Measurements from ENCODE around the gene CRIM1.

Gene CRIM1

DNA sequence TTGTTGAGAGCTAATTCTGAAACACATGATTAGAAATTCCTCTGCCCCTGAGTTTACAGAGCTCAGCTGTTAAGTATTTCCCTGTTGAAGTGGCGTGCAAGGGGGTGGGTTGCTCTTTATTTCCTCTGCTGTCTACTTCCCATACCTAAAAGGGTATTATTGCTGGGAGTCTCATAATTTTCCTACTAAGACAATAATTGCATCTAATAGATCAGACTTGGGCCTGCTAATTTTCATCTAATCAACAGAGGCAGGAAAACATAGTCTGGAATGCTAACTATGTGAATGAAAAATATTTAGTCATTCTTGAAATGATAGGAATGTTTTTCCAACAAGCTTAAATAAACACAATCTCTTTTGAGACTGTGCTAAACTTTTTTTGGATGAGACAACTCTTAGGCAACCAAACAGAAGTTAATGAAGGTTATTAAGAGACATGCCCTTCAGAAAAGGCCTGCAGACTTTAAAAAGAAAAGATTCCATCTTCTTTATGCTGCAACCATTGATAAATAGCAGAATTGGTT, 131.0 kb downstream of the CRIM1 start:
- no peak for DNase-seq

DNA sequence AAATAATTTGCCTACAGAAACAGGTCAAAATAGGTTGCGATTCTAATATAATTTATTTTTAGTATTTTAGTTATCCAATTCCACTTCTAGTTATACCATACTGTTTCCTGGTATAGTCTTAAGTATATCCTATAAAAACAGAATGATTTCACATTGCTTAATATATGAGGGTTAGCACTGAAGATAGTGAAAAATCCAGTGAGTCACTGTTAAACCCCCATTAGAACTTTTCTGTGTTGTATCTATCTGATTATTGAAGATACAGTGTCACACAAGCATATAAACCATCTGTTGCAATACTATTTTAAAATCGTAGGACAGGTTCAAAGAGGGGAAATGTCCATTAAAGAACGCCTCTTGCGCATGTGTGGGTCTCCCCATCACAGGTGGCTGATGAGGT, 132.4 kb downstream of the CRIM1 start:
- no peak for DNase-seq

DNA sequence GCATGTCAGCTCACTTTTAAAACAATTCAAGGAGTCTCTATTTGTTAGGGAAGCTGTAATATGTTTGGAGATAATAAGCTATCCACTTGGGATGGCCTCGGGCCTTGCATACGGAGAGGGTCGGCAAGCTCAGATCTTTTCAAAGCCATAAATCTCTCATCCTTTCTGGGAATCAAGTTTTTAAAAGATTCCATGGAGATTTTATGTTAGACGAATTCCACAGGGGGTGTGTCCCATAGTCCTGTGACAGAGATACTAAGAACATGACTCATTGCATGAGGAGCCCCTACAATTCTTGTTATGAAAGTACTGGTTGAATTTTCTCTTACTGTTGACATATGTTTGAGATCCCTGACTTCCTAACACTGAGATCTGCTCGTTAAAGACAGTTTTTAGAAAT, 133.7 kb downstream of the CRIM1 start:
- DNase-seq: no peak

DNA sequence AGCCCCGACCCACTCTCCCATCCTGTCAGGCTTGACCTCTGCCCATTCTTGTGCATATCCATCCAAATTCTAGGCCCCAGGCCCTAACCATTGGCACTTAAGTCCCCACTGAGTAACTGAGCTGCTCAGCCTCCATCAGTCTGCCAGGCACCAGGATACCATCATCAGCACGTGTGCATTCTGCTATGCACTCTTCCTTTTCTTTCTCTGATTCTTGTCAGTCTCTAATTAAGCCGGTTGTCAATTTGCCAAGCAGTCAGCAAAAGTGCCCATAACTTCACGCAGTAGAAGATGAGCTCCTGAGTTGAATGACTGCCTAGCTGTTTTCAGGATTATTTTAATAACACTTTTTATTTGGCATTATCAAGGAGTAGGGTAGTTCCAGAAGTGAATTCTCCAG, 135.2 kb downstream of the CRIM1 start:
- DNase-seq: no peak

DNA sequence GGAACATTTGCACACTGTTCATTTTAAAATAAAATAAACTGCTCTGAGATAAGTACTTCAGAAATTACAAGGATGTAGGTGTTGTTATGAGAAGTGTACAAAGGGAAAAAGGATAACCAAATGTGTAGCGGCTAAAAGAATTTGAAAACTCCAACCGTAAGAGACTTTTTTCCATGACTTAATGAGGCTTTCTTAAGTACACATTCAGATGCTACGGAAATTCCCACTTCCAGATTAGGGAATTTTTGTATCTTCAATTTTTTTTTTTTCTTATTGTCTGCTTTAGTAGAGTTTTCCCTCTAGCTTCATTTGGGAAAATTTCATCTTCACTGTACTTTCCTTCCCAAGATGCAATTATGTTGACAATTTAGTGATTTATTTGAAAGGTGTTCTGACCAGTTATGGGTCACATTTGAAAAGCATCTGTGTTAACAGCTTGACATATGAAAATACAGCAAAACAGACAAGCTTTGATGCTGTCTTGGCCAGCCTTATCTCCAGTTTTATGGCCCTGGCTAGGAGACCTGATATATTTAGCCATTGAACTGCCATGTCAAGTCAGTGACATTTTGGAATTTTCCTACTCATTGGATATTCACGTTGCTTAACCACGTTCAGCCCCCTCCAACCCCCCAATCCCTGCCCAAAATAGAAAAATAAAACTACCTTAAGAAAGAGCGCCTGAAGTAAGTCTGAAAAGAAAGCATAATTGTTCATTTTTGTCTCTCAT, 136.8 kb downstream of the CRIM1 start:
- no peak for DNase-seq

DNA sequence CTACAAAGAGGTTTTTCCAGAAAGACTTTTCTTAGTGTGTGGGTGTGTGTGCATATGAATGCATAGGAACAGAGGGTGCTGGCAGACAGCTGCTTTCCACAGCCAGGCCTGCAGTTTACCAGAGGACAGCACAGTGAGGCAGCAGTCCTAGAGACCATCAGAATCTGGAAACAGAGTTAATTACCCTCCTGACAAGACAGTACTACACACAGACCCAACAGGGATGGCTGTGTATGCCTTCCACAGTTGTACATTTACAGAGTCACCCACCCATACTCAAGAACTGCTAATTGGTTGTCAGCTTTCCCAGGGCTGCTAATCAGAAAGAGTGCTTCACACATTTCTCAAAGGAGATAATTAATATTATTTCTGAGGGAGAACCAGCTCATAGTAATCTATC, 137.7 kb downstream of the CRIM1 start:
- DNase-seq: no peak

DNA sequence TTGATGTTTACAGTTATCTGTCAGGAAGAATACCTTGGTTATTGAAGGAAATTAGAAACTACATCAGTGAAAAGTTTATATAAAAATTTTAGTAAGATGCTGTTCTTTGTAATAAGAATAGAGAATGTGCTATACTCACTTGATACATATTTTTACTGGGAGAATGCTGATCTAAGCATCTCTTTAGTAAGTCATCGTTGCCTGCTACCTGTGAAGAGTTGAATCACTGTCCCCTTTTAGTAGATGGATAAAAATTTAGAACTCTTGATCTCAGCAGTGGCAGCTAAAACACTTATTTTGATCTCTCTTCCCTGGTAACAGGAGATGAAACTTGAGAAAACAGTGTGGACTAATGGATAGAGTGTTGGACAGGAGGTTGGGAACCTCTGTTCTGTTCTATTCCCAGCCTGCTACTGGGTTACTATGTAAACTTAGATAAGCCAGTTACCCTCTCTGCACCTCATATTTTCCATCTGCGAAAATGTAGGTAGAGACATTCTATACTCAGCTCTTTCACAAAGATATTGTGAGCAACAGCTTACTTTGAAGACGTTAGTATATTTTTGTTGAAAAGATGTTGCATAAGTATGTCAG, 142.1 kb downstream of the CRIM1 start:
- no peak for DNase-seq

DNA sequence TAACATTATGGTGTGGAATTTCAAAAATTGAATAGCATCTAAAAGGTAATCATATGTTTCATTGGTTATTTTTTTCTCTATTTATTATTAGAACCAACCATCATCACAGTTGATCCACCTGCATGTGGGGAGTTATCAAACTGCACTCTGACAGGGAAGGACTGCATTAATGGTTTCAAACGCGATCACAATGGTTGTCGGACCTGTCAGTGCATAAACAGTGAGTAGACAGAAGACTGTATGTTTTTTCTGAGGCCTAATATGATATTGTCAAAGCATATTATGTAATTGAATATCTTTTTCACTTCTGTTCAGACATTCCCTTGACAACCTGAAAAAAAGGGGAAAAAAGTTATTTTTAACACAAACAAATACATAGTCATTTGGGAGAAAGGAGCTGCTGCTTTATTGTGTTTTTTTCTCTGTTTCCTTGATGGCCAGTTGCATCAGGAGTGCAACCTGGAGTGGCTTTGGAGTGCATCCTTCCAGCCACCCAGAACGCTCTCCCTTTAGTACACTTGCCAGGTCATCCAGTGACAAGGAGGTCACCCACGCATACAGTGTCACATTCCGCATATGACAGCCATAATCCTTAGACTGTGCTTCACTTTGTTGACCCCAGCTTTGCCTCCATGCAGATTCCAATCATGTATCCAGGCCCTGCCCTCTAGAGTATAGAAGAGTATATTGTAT, 143.7 kb downstream of the CRIM1 start:
- DNase-seq: no peak

DNA sequence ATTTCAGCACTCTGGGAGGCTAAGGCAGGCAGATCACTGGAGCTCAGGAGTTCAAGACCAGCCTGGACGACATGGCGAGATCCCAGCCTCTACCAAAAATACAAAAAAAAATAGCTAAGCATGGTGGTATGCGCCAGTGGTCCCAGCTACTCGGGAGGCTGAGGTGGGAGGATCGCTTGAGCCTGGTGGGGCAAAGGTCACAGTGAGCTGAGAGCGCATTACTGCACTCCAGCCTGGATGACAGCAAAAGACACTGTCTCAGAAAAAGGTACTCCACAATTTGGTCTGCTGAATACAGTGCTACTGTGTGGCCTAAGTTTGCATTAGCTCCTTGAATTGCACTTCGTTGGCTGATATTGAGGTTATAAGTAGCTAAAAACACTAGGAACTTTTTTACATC, 144.5 kb downstream of the CRIM1 start:
- no peak for DNase-seq

DNA sequence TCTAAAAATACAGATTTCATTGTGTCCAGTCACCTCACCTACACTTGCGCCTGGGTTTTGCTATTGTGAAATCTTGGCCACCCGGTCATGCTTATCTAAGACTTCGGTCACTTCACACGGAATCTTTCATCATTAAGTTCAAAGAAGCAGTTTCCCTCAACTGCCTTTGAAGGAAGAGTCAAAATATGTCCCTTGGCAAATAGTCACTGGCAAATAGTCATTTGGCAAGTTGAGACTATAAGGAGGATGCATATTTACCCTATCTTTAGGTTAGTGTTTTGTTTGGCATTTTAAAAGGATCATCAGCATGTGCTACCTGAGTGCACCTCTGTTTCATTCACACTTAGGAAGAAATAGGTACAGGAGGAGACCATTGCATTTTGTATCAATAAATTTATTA, 146.5 kb downstream of the CRIM1 start:
- no peak for DNase-seq

DNA sequence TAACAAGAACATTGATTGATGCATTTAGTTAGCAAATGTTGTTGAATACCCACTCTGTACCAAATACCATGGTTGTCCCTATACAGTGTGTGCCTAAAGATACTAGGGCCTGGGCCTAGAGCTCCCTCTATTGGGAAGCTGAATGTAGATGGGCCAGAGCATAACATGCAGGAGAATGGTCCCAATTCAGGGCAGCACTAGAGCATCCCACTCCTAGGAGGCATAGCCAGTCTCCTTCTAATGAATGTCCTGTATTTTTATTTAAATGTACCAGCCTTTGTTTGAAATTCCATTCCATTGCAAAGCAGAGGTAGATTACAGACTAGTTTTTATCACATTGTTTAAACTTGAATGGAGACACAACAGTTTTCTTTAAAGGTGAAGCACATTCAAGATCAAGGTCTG, 151.8 kb downstream of the CRIM1 start:
- peak; percentile 32 for DNase-seq

DNA sequence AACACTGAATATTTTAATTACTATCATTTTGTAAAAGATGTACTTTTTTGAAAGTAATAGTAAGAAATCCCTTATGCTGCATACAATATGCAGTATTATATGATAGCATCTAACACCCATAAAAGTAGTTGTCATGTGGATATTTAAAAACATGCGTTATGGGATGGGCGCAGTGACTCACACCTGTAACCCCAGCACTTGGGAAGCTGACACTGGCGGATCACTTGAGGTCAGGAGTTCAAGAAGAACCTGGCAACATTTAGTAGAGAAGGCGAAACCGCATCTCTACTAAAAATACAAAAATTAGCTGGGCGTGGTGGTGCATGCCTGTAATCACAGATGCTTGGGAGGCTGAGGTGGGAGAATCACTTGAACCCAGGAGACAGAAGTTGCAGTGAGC, 153.5 kb downstream of the CRIM1 start:
- DNase-seq: no peak

DNA sequence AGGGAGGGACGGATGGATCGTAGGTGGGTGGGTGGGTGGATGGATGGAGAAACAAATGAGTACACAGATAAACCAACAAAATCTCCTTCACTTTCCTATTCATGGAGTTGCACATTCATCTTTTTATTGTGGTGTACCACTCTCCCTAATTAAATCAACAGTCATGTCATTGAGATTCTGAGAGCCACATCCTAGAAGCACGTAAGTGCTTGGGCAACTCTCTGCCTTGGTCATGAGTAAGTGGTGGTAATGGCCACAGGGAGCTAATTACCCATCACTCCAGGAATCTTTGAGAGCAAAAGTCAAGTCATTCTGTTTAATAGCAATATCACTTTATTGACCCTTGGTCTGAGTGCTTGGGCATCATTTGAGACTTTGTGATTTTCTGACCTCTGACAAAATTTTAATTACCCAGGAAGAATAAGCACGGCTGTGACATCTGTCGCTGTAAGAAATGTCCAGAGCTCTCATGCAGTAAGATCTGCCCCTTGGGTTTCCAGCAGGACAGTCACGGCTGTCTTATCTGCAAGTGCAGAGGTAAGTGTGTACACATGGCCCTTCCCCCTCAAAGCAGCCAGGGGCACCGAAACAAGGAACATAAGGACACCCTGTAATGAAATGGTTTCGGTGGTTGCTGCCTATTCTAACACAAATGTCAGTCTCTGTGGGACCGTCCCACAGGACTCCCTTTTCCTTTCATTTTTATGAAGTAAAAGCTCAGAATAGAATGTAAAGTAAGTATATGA, 156.5 kb downstream of the CRIM1 start:
- no peak for DNase-seq

DNA sequence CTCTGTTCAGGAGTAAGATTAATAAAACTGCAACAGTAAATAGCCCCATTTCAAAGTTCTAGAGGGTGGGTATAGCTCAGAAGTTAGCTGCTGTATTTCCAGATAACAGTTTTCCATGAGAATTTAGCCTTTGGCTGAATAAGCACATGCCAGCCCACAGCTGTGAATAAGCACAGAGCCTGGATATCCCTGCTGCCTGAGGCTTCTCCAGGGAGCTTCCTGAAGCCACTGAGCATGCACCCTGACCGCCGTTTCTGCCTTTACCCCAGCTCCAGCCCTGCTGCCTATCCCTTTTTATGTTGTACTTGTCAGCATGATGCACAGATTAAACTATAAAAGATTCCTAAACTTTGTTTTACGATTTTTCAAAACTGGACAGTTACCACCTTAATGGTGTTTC, 157.1 kb downstream of the CRIM1 start:
- no peak for DNase-seq

DNA sequence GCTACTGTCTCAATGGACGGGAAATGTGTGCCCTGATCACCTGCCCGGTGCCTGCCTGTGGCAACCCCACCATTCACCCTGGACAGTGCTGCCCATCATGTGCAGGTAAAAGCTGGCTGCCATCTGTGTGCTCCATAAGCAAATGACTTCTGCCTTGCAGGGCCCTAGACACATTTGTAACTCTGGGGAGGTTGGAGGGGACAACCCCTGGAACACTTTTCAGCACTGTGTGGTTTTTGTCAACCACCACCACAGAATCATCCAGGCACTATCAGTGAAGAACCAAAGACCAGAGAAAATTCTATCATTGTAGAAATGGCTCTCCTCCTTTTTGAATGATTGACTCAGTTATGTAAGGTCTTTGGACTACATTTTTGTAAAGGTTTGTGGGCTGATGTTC, 158.1 kb downstream of the CRIM1 start:
- no peak for DNase-seq

DNA sequence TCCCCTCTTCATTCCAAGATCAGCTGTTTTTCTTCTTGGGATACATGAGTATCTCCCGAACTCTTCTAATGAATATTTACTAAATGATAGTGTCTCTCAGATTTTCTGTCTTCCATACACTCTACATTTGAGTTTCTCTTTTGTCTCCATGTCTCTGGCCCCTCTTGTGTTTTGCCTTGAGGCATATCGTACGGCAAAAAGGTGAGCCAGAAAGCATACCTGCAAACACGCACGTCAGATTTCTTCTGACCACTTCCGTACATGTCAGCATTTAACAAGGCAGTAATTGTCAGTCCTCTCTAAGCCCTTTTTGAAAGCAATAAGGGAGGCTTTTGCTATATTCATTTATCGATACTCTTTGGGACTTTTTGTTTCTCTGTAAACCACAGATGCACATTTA, 160.0 kb downstream of the CRIM1 start:
- no peak for DNase-seq

DNA sequence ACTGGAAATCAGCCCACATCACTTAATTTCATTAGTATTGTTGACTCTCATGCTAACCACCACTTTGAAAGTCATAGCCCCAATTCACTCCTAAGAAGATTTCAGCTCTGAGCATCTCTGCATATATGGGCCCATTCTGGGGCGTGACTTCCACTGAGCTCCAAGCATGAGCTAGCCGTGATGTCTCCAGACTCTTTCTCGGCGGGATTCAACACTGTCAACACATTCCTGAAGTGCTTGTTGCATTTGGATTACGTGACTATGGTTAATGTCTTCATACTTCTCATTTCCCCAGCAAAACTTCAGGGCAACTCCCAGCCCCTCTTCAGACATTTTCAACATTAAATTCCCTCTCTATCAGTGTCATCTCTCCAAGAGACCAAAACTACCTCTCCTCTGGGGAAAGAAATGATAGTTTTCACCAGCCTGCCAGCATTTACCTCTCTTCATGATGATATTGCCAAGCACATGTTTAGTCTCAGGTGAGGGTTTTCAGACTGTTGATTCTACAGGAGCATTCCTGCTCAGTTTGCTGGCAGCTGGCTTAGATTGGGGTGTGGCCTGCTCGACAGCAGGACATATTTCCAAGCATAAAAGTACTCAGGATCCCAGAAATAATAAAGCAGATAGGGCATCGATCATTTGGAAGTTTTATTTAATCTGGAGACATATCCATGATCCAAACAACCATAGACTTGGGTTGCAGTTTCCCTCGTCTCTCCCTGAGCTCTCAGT, 160.7 kb downstream of the CRIM1 start:
- DNase-seq: no peak

DNA sequence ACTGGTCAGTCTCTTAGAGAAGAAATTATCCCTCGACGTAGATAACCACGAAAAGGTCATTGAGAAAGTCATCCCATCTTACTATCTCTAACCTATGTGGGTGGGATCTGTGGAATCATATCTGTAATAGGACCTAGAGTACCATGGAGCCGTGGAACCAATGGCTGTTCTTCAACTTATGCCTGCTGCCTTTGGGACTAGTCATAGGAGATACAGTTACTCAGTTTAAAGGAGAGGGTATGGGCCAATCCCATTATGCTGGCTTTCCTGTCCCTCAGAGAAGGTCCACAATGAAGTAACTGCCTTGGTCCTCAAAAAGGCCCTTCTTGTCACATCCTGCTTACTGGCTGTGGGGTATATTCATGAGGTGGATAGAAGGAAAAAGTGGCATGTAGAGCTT, 164.9 kb downstream of the CRIM1 start:
- no peak for DNase-seq

DNA sequence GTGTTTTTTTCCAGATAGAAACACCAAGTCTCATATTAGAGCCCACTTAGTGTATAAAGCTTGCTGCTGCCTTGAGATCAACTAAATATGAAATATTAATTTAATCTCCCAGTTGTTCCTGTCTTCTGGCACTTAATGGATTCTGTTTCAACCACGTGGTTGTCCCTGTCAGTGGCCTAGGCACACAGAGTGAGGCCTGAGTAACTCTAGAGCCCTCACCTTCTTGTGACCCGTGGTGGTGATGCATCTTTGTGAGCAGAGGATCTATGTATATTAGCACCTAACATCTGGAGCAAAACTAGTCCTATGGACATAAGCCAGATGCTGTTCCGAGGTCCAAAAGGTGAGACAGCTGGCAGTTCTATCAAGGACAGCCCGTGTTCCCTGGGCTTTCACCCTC, 167.6 kb downstream of the CRIM1 start:
- DNase-seq: no peak

DNA sequence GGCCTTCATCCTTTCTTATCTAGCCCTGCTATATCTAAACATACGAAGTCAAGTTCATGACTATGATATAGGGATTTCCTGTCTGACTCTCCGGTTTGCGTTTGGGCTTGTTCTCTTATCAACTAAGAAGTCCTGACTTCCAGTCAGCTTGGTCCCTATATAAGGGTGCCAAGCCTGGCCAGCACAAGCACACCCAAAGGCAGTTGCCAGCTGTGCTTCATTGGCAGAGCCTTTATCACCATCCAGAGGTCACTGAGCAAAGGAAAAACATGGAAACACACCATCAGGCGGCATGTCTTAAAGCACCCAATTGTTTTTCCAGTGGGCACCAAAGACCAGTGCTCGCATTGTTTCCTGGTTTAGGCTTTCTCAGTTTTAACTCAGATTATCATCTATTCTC, 169.7 kb downstream of the CRIM1 start:
- DNase-seq: no peak

DNA sequence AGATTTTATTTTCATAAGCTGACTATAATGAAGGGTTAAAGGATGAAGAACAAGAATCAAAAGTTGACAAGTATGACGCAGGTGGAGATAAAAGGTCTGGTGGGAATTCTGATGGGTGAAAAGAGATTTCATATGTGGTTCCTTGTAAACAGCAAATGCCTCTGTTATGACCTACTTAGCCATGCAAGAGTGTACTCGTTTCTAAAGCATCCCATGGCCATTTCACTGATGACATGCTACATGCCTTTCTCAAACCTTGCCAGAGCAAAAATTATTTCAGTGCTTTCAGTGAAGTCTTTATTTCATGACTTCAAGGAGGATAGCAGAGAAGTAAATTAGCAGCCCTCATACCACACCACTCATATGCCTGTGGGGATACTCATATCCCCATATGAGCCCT, 170.6 kb downstream of the CRIM1 start:
- DNase-seq: no peak

DNA sequence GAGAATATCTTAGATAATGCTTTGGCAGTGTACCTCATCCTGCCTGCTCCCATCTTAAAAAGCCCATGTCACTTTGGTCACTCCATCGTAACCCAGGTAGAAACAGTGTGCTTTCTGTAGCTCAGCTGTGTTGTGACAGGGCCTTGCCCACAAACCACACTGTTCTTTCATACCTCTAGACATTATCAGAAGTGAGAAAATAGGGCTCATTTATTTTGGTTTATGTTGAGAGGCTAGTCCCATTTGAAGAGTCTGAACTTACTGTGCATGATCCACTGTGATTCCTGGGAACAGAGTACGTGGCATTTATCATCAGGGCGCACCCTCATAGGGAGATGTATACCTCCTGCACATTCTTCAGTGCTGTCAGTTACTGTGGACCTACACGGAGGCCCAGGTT, 172.7 kb downstream of the CRIM1 start:
- no peak for DNase-seq
